HG03159 (cell line): Measurements from ENCODE around the gene POLR2E.

Experiments
- ATAC-seq: cut with Tn5 transposase; IDR thresholded peaks from one replicate; pipeline ENCODE4 v1.9.1; 2021; ENCODE audit warnings: mild to moderate bottlenecking, moderate library complexity; ENCODE audit not compliant: unreplicated experiment

POLR2E gene

DNA sequence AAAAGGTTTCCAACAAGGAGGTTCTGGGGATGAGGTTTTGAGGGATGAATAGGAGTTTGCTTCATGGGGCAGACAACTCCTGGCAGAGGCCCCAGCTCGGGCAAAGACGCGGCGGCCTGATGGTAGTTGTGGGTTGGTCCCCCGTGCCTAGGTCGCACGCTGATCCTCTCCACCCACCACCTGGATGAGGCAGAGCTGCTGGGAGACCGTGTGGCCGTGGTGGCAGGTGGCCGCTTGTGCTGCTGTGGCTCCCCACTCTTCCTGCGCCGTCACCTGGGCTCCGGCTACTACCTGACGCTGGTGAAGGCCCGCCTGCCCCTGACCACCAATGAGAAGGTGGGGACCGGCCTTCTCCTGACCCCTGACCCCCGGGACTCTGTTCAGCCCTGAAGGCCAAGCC, 43.4 kb downstream of the POLR2E start:
- ATAC-seq = no peak

DNA sequence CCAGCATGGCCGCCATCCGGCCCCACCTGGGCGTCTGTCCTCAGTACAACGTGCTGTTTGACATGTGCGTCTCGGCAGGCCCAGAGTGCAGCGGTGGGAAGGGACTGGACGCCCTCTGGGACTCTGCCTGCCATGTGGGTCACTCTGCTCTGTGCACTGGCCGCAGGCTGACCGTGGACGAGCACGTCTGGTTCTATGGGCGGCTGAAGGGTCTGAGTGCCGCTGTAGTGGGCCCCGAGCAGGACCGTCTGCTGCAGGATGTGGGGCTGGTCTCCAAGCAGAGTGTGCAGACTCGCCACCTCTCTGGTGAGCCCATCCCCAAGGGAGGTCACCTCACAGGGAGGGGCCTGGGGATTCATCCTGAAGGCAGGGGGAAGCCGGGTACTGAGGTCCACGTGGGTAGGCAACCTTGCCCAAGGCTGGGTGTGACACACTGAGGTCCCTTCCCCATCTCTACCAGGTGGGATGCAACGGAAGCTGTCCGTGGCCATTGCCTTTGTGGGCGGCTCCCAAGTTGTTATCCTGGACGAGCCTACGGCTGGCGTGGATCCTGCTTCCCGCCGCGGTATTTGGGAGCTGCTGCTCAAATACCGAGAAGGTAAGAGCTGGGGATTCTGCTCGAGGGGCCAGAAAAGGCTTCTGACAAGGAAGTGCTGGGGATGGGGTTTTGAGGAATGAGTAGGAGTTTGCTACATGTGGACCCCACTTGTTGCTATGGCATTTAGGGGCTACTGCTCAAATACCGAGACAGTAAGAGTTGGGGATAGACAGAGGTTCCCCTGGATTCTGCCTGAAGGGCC, 44.0 kb downstream of the POLR2E start:
- no peak for ATAC-seq

DNA sequence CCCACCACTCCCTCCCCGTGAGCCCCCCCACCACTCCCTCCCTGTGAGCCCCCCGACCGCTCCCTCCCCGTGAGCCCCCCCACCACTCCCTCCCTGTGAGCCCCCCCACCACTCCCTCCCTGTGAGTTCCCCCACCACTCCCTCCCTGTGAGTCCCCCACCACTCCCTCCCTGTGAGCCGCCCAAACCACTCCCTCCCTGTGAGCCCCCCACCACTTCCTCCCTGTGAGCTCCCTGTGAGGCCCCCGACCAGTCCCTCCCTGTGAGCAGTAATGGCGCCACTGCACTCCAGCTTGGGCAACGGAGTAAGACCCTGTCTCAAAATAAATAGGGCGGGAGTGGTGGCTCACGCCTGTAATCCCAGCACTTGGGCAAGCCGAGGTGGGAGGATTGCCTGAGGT, 45.4 kb downstream of the POLR2E start:
- ATAC-seq = no peak

DNA sequence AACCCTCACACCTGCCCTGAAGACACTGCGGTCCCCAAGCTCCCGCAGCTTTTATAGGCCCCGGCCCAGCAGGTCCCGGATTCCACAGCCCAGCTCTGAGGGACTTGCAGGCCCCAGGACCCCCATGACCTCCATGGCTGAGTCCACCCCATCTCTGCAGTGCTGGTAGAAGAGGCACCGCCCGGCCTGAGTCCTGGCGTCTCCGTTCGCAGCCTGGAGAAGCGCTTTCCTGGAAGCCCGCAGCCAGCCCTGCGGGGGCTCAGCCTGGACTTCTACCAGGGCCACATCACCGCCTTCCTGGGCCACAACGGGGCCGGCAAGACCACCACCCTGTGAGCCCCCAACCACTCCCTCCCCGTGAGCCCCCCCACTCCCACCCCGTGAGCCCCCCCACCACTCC, 46.1 kb downstream of the POLR2E start:
- no peak for ATAC-seq

DNA sequence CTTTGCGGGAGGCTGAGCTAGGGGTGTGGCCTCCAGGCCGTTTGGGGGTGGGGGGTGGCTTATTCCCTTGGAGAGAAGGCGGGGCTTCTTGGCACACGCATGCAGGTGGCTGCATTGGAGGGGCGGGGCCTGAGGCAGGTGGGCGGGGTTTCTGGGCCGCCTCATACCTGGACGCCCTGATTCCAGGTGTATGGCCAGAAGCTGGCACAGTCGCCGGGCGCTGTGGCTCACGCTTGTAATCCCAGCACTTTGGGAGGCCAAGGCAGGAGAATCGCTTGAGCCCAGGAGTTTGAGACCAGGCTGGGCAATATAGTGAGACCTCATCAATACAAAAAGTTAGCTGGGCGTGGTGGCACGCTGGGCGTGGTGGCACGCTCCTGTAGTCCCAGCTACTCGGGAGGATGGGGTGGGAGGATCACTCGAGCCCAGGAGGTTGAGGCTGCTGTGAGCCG, 47.5 kb downstream of the POLR2E start:
- no peak for ATAC-seq

DNA sequence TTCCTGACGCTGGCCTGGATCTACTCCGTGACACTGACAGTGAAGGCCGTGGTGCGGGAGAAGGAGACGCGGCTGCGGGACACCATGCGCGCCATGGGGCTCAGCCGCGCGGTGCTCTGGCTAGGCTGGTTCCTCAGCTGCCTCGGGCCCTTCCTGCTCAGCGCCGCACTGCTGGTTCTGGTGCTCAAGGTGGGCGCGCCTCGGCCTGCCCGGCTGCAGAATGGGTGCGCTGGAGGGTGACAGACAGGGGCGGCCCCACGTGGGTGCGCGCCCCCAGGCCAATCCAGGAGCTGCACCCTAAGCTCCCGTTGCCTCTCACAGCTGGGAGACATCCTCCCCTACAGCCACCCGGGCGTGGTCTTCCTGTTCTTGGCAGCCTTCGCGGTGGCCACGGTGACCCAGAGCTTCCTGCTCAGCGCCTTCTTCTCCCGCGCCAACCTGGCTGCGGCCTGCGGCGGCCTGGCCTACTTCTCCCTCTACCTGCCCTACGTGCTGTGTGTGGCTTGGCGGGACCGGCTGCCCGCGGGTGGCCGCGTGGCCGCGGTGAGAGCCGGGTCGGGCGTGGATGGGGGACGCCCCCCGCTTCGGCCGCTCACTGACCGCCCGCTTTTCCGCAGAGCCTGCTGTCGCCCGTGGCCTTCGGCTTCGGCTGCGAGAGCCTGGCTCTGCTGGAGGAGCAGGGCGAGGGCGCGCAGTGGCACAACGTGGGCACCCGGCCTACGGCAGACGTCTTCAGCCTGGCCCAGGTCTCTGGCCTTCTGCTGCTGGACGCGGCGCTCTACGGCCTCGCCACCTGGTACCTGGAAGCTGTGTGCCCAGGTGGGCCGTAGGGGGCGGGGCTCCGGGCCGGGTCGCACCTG, 48.1 kb downstream of the POLR2E start:
- ATAC-seq = no peak

DNA sequence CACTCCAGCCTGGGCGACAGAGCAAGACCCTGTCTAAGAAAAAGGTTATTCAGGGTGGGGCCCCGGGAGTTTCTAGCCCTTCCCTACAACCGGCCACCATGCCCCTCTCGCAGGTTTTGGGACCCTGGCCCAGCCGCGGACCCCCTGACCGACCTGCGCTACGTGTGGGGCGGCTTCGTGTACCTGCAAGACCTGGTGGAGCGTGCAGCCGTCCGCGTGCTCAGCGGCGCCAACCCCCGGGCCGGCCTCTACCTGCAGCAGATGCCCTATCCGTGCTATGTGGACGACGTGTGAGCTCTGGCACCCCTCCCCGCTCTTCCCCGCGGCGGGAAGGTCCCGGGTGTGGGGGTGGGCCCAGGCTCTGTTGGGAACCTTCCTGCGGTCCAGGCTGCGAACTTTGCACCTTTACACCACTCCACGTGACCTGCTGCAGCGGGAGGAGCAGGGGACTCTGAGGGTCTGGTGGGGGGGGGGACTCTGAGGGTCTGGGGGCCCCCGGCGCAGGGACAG, 49.0 kb downstream of the POLR2E start:
- no peak for ATAC-seq

DNA sequence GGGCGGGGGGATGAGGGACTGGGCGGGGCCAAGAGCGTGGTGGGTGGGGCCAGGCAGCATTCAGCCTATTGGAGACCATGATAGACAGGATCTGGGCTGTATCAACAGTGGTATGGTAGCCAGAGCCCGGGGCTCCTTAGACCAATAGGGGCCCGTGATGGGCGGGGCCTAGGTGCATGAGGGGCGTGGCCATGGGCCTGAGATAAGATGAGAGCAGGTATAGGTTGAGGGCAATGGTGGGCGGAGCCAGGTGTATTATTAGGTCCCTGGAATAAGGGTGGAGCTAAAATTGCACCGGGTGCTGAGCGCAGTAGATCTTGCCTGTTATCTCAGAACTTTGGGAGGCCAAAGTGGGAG, 50.0 kb downstream of the POLR2E start:
- ATAC-seq = no peak

DNA sequence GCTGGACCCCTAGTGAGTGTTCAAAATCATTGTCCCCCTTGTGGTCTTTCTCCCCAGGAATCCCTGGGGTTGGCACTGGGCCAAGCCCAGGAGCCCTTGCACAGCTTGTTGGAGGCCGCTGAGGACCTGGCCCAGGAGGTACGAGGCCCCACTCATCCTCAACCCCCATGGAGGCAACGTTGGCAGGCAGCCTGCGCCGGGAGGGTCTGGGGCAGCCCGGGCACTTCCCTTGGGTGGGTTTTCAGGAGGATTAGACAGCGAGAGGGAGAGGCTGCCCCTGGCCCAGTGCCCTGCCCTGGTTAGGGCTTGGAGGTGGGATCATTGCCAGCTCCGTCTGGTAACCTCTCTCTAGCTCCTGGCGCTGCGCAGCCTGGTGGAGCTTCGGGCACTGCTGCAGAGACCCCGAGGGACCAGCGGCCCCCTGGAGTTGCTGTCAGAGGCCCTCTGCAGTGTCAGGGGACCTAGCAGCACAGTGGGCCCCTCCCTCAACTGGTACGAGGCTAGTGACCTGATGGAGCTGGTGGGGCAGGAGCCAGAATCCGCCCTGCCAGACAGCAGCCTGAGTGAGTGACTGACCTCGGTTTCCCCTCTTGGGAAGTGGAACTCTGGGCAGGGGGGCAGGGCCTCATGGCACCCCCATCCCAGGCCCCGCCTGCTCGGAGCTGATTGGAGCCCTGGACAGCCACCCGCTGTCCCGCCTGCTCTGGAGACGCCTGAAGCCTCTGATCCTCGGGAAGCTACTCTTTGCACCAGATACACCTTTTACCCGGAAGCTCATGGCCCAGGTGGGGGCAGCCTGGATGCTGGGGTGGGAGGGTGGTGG, 52.3 kb downstream of the POLR2E start:
- ATAC-seq = no peak

DNA sequence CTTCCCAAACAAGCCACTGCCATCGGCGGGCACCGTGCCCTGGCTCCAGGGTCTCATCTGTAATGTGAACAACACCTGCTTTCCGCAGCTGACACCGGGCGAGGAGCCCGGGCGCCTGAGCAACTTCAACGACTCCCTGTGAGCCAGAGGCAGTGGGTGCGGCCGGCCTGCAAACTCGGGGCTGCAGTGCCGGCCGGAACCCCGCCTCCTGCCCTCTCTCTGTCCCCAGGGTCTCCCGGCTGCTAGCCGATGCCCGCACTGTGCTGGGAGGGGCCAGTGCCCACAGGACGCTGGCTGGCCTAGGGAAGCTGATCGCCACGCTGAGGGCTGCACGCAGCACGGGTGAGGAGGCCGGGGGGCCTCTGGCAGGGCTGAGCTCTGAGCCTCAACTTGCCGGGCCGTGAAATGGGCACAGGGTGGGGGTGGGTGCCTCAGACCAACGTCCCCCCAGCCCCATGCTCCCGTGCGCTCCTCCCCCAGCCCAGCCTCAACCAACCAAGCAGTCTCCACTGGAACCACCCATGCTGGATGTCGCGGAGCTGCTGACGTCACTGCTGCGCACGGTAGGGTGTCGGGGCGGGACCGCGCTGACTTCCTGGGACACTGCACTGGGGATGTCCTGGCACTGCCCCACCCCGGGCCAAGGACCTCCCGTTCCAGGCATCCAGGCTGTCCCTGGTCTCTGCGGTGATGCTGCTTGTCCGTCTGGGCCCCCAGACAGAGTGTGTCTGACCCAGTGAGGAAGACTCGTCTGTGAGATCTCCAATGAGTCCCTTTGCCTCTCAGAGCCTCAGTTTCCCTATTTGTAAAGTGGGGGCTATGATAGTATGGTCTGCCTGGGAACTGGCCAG, 53.1 kb downstream of the POLR2E start:
- no peak for ATAC-seq

DNA sequence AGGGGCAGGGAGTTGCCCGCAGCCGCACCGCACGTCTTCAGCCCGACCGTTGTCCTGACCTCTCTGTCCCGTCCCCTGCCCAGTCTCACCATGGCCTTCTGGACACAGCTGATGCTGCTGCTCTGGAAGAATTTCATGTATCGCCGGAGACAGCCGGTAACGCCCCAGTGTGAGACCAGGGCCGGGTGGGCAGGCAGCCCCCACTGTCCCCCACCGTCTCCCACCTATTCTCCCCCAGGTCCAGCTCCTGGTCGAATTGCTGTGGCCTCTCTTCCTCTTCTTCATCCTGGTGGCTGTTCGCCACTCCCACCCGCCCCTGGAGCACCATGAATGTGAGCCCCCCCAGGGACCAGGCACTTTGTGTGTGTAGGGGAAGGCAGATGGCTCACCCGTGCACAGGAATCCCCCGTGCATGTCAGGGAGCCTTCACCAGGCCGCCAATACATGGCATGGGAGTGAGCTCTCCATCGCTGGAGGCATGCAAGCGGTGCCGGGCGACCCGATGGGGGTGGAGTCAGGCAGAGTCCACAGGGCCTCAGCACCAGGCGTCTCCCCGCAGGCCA, 53.8 kb downstream of the POLR2E start:
- no peak for ATAC-seq

DNA sequence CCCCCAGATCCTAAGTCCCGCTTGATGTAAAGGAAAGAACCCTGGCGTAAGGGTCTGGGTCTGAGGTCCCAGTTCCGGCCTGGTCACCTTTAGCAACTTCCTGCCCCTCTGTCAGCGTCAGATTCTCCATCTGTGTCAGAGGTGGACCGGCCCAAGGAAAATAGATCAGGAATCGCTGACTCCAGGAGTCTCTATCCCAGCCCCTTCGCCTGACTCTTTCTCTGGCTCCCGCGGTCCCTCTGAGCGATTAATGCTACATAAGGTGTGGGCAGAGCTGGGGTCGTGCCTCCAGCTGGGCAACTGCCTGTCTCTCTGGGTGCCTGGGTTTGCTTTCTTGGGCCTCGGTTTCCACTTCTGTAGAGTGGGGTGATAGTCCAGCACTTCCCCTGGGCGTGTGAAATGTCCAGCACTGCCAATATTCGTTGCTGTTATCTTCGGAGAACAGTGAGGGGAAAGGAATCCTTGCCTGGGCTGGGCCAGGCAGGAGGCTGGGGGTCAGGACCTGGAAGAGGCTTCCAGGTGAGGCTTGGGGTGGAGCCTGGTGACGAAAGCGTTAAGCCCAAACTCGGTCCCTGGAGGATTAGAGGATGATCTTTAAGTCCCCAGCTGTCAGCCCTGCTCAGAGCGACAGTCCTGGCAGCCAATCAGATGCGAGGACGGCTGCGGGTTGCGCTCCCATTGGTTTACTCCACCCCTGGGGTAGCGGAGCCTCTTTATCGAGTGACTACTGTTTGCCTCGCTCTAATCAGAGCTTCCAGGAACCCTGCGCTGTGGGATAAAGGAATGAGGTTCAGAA, 54.5 kb downstream of the POLR2E start:
- peak; percentile 44 for ATAC-seq

DNA sequence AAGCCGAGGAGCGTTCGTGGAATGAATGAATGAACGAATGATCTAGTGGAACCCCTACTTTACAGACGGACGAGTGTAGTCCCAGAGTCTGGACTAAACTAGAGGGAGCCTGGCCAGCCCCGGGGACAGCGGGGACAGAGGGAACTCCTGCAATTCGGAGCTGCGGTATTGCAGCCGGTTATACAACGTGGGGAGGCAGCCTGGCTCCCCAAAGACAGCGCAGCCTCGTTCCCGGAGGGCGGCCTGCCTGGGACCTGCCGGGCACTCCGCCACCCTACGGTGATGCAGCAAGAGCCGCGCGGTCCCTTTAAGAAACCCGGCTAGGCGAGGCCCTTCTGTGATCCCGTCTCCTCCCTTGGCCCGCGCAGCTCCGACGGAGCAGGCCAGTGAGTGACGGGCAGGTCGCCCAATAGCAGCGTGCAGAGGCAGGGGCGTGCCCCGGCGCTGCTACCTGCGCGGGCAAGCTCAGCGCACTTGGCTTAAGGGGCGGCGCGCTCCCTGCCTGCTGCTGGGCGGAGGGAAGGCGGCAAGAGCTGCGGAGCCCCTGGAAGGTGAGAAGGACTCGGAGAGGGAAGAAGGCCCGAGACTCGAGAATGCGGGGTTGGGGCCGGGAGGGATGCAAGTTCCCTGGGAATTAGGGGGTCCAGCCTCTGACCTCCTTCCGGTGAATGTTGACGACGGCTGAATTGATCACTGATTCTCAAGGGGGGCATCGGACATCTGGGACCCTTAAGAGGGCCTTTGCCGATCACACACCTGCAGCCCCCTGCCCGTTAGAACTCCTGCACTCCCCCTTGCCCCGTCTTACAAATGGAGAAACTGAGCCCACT, 55.3 kb downstream of the POLR2E start, which contains the start of gene ABCA7:
Gene ABCA7, plus strand, starts transcription at position 462 of the 830 bp plus-strand sequence. CDS start 1,255 bp downstream, outside the sequence.
- peak; percentile 67 for ATAC-seq

DNA sequence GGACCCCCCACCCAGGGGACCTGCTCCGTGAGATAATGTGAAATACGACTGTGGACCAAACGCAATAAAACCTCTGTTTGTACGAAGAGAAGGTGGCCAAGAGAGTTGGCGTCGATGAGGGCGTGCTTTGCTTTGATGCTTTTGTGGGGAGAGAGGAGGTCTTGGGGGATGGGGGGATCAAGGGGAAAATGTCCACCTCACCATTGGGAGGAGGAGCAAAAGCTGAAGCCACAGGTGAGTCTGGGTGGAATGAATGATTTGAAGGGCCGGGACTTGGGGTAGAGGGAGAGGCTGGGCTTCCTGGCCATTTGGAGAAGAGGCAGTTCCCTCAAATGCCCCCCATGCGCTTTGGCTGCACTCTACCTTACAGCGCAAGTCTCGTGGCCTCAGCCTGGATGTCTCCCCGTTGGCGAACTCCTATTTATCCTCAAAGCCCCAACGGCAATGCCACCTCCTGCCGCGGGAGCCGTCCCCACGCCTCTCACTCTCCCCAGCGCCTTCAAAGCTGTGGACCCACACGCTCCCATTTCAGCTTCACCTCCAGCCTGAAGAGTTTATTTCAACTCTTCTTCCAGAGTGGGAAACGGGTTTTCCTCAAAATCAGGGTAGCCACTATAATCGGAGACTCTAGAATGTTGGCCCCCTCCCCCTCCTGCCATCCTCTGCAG, 56.1 kb downstream of the POLR2E start:
- ATAC-seq = no peak

DNA sequence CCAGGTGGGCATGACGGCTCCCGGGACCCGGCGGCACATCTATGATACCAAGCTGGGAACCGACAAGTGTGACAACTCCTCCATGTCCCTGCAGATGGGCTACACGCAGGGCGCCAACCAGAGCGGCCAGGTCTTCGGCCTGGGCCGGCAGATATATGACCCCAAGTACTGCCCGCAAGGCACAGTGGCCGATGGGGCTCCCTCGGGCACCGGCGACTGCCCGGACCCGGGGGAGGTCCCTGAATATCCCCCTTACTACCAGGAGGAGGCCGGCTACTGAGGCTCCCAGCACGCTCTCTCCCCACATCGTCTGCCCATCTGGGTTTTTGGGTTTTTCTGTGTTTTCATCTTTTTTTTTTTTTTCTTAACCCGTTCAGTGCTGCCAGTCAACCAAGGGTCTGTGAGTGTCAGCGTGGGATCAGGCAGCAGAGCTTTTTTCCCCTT, 57.5 kb downstream of the POLR2E start:
- no peak for ATAC-seq
